Activated naive CD8-positive, alpha-beta T cell treated with anti-CD3 and anti-CD28 coated beads for 36 hours (primary cell): ENCODE measurements around the gene ZNG1F. TPM values are rescaled to one million over a fixed set of nuclear protein-coding genes. Genes with fewer than 3 reads are reported as not detected.
"Not testable (repeated sequence)": the region's sequence is repeated elsewhere in the genome, so short reads cannot be mapped to it uniquely, and the experiment has no call there.

Source experiments
- DNase-seq: peaks from one replicate; pipeline ENCODE4 v3.0.0; 2021
- H3K27ac Mint-ChIP-seq: one replicate; pipeline ENCODE4 v1.8.0; 2022; ENCODE audit warnings: mild to moderate bottlenecking, moderate library complexity, mixed read lengths
- H3K27me3 Mint-ChIP-seq: one replicate; pipeline ENCODE4 v1.8.0; 2022; ENCODE audit warnings: mild to moderate bottlenecking, mixed read lengths
- H3K36me3 Mint-ChIP-seq: one replicate; pipeline ENCODE4 v1.8.0; 2021; ENCODE audit warnings: mild to moderate bottlenecking, mixed read lengths
- H3K4me1 Mint-ChIP-seq: one replicate; pipeline ENCODE4 v1.8.0; 2021; ENCODE audit warnings: mixed read lengths
- H3K4me3 Mint-ChIP-seq: one replicate; pipeline ENCODE4 v1.8.0; 2022; ENCODE audit warnings: mild to moderate bottlenecking, moderate library complexity, mixed read lengths
- H3K9me3 Mint-ChIP-seq: one replicate; pipeline ENCODE4 v1.8.0; 2022; ENCODE audit warnings: mixed read lengths
- total RNA-seq, 2 experiments: library from RNA; stranded (reverse); gene quantifications; one replicate each; pipeline ENCODE4 v1.2.3, GENCODE V29; 2021

ZNG1F gene
- total RNA-seq, 2 experiments from 2014 or later, result 13.2 to 16.0 TPM

DNA sequence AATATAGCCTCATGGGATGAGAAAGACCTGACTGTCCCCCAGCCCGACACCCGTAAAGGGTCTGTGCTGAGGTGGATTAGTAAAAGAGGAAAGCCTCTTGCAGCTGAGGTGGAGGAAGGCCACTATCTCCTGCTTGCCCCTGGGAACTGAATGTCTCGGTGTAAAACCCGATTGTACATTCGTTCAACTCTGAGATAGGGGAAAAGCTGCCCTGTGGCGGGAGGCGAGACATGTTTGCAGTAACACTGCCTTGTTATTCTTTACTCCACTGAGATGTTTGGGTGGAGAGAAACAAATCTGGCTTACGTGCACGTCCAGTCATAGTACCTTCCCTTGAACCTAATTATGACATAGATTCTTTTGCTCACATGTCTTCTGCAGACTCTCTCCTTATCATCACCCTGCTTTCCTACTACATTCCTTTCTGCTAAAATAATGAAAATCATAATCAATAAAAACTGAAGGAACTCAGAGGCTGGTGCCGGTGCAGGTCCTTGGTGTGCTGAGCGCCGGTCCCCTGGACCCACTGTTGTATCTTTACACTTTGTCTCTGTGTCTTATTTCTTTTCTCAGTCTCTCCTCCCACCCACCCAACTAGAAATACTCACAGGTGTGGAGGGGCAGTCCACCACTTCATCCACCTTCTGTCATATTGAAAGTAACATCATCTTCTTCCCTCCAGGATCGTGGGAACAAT is 83.4 kb downstream of the ZNG1F start:
- not testable (repeated sequence) for DNase-seq, H3K4me3 Mint-ChIP-seq, H3K36me3 Mint-ChIP-seq, H3K27me3 Mint-ChIP-seq, H3K4me1 Mint-ChIP-seq, H3K9me3 Mint-ChIP-seq, H3K27ac Mint-ChIP-seq

DNA sequence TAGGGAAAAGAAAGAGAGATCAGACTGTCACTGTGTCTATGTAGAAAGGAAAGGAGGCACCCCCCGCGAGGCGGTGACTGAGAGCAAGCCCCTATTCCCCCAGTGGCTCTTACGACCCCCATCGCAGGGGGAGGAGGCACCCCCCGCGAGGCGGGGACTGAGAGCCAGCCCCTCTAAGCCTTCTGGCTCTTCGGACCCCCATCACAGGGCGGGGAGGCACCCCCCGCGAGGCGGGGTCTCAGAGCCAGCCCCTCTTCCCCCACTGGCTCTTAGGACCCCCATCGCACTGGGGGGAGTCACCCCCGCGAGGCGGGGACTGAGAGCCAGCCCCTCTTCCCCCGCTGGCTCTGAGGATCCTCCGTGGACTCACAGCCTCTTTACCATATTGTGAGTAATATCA is 84.6 kb downstream of the ZNG1F start:
- H3K4me3 Mint-ChIP-seq, H3K9me3 Mint-ChIP-seq, H3K27me3 Mint-ChIP-seq, H3K27ac Mint-ChIP-seq, H3K4me1 Mint-ChIP-seq, H3K36me3 Mint-ChIP-seq, DNase-seq: not testable (repeated sequence)

GRCh38 chr9:41100508-41100907 is 88.6 kb downstream of the ZNG1F start:
- H3K27me3 Mint-ChIP-seq, H3K4me3 Mint-ChIP-seq, DNase-seq, H3K36me3 Mint-ChIP-seq, H3K9me3 Mint-ChIP-seq, H3K4me1 Mint-ChIP-seq, H3K27ac Mint-ChIP-seq: not testable (repeated sequence)

DNA sequence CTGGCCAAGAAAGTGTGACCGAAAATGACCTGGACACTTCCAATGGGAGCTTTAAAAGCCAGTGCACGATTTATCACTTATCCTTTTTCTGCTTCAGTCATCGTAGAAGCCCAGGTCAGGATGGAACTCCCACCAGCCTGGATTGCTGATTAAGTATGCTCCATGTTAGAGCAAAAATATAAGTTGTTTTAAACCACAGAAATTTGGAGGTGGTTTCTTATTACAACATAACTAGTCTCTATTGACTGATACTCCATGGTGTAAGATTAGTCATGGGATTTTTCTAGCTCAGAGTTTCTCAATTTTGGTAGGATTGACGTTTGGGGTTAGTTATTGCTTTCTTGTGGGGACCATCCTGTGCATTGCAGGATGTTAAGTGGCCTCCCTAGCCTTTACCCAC is 90.4 kb downstream of the ZNG1F start:
- H3K9me3 Mint-ChIP-seq, H3K4me3 Mint-ChIP-seq, H3K27ac Mint-ChIP-seq, H3K36me3 Mint-ChIP-seq, H3K4me1 Mint-ChIP-seq, DNase-seq, H3K27me3 Mint-ChIP-seq: not testable (repeated sequence)

GRCh38 chr9:41095060-41095459 is 94.1 kb downstream of the ZNG1F start:
- H3K27ac Mint-ChIP-seq, DNase-seq, H3K36me3 Mint-ChIP-seq, H3K27me3 Mint-ChIP-seq, H3K4me3 Mint-ChIP-seq, H3K4me1 Mint-ChIP-seq, H3K9me3 Mint-ChIP-seq: not testable (repeated sequence)

GRCh38 chr9:41094010-41094773 is 94.9 kb downstream of the ZNG1F start:
- H3K4me3 Mint-ChIP-seq, H3K27me3 Mint-ChIP-seq, DNase-seq, H3K27ac Mint-ChIP-seq, H3K9me3 Mint-ChIP-seq, H3K4me1 Mint-ChIP-seq, H3K36me3 Mint-ChIP-seq: not testable (repeated sequence)

- H3K36me3 Mint-ChIP-seq, H3K4me1 Mint-ChIP-seq, H3K4me3 Mint-ChIP-seq, H3K9me3 Mint-ChIP-seq, H3K27ac Mint-ChIP-seq, DNase-seq: not testable (repeated sequence)
- peaks cover 15% of the 10 kb centered on the region for H3K27me3 Mint-ChIP-seq
Observed at GRCh38 chr9:41090922-41091321, 98.2 kb downstream of the ZNG1F start.

DNA sequence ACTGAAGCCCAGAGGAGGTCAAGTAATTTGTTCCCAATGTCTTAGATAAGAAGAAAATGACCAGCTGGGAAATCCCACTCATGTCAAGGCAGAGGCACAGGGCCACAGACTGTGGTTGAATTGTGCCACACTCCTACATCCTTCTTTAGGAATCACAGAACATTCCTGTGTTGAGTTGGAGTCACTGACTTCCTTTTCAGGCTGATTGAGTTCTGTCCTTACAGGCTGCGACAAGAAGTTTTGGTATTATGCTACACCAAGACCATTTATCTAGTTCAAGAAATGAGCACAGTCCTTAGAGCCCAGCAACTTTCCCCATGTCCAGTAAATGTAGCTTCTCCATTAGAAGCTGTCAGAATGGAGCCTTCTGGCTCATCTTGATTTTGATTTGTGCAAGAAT is 98.7 kb downstream of the ZNG1F start:
- H3K27ac Mint-ChIP-seq, H3K36me3 Mint-ChIP-seq, H3K4me1 Mint-ChIP-seq, H3K9me3 Mint-ChIP-seq, H3K4me3 Mint-ChIP-seq, DNase-seq: not testable (repeated sequence)
- peaks cover 15% of the 10 kb centered on the region for H3K27me3 Mint-ChIP-seq

- not testable (repeated sequence) for DNase-seq, H3K4me3 Mint-ChIP-seq, H3K4me1 Mint-ChIP-seq, H3K9me3 Mint-ChIP-seq, H3K36me3 Mint-ChIP-seq, H3K27ac Mint-ChIP-seq
- peaks cover 22% of the 10 kb centered on the region for H3K27me3 Mint-ChIP-seq
Observed at GRCh38 chr9:41088450-41089059, 100.6 kb downstream of the ZNG1F start.

GRCh38 chr9:41087929-41088328 is 101.2 kb downstream of the ZNG1F start:
- not testable (repeated sequence) for DNase-seq, H3K27ac Mint-ChIP-seq, H3K9me3 Mint-ChIP-seq, H3K4me3 Mint-ChIP-seq, H3K4me1 Mint-ChIP-seq, H3K36me3 Mint-ChIP-seq
- H3K27me3 Mint-ChIP-seq, result peaks cover 22% of the 10 kb centered on the region

- H3K27me3 Mint-ChIP-seq, result peaks cover 29% of the 10 kb centered on the region
- H3K27ac Mint-ChIP-seq, H3K4me1 Mint-ChIP-seq: not testable (repeated sequence)
Observed at GRCh38 chr9:41087157-41087780, 101.8 kb downstream of the ZNG1F start.

GRCh38 chr9:41086685-41087084 is 102.4 kb downstream of the ZNG1F start:
- H3K27ac Mint-ChIP-seq, DNase-seq, H3K36me3 Mint-ChIP-seq, H3K4me3 Mint-ChIP-seq, H3K4me1 Mint-ChIP-seq, H3K9me3 Mint-ChIP-seq: not testable (repeated sequence)
- H3K27me3 Mint-ChIP-seq, result peaks cover 30% of the 10 kb centered on the region

More at GRCh38 chr9:41087157-41087780, 101.8 kb downstream of the ZNG1F start:
- not testable (repeated sequence) for H3K4me3 Mint-ChIP-seq, H3K36me3 Mint-ChIP-seq, H3K9me3 Mint-ChIP-seq, DNase-seq

GRCh38 chr9:41086215-41086614 is 102.9 kb downstream of the ZNG1F start:
- H3K4me1 Mint-ChIP-seq, H3K4me3 Mint-ChIP-seq, H3K27ac Mint-ChIP-seq, H3K36me3 Mint-ChIP-seq, DNase-seq, H3K9me3 Mint-ChIP-seq: not testable (repeated sequence)
- H3K27me3 Mint-ChIP-seq, result peaks cover 30% of the 10 kb centered on the region

DNA sequence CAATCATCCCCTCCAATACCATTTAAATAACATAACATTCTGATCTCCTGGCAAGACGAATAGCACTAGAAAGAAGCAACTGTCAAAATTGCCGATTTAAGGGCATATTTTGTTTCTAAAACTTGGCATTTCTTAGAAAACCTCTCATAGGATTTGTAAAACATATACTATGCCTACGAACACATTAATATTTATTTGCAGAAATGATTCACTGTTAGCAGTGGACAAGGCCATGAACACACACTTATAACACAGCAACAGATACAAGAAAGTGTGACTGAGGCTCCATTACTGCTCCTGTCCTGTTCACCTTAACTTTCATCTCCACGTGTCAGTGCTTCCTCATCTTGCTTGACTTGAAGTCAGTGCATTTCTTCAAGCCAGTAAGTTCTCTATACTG is 106.8 kb downstream of the ZNG1F start:
- not testable (repeated sequence) for H3K4me1 Mint-ChIP-seq, H3K4me3 Mint-ChIP-seq, H3K9me3 Mint-ChIP-seq, H3K36me3 Mint-ChIP-seq, H3K27ac Mint-ChIP-seq, DNase-seq
- H3K27me3 Mint-ChIP-seq, result peaks cover 17% of the 10 kb centered on the region
